ENCODE data around the gene ADH1B. TPM values are rescaled to one million over a fixed set of nuclear protein-coding genes. Genes with fewer than 3 reads are reported as not detected.
A peak's percentile ranks its signal among the peaks of the same experiment; 100 is the strongest.

The ADH1B gene
- total and polyA plus RNA-seq, 4 donors: 502 to 4,880 (median 635) TPM

DNA sequence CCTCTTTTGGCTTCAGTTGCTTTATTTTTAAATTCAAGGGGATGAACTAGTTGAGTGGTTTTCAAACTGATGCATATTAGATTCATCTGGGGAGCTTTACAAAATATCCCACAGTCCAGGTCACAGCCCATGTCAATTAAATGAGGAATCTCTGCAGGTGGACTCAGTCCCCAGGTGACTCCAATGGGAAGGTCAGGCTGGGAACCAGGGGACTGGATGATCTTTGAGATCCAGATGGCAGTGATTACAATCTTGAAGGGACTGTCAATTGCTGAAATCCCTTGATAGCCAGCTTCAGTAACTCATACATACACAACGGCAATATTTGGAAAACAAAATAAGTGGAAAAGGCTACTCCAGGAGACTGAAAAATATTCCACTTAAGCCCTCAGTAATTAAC is 7.0 kb downstream of the ADH1B start:
- peak; percentile 2 for ATAC-seq (ENCODE audit: low FRiP score)
- H3K27me3 ChIP-seq (ENCODE audit: control insufficient read depth in 1 of 2, insufficient read depth in 2 of 2, low read length in 1 of 2): no peaks in the 10 kb centered on the region
- no peak for DNase-seq
- H3K36me3 ChIP-seq (ENCODE audit: control insufficient read depth in 1 of 2, insufficient read depth in 2 of 2, low read length in 1 of 2): peaks cover 3% of the 10 kb centered on the region in 2 donors
- no peak overlapping the region for H3K27ac ChIP-seq (ENCODE audit: low read depth in 1 of 2, low read length in 2 of 2)
- H3K9me3 ChIP-seq (ENCODE audit: control insufficient read depth, low read length): peaks cover 2% of the 10 kb centered on the region
- H3K4me3 ChIP-seq (ENCODE audit: low read length in 2 of 2): no peak overlapping the region
- intact Hi-C loops (cut with DNase I): no loop called here
- H3K4me1 ChIP-seq (ENCODE audit: control insufficient read depth in 1 of 2, insufficient read depth in 2 of 2, low read length in 2 of 2): no peaks in the 10 kb centered on the region
- WGBS, 2 donors: 83 to 89% methylated on average over 1 of the region's 1 CpG

- intact Hi-C loops (cut with DNase I): no loop called here
- Histone ChIP-seq H3K4me1 (ENCODE audit: control insufficient read depth in 1 of 2, insufficient read depth in 2 of 2, low read length in 2 of 2) (no peaks in the 10 kb centered on the region), H3K27ac (ENCODE audit: low read depth in 1 of 2, low read length in 2 of 2) (no peak overlapping the region), H3K27me3 (ENCODE audit: control insufficient read depth in 1 of 2, insufficient read depth in 2 of 2, low read length in 1 of 2) (no peaks in the 10 kb centered on the region), H3K36me3 (ENCODE audit: control insufficient read depth in 1 of 2, insufficient read depth in 2 of 2, low read length in 1 of 2) (peaks cover 0 to 3% of the 10 kb centered on the region in 2 donors), H3K4me3 (ENCODE audit: low read length in 2 of 2) (no peak overlapping the region), H3K9me3 (ENCODE audit: control insufficient read depth, low read length) (no peaks in the 10 kb centered on the region)
- 89 to 90% methylated on average over 2 of the region's 2 CpGs for WGBS, 2 donors
- ATAC-seq (ENCODE audit: low FRiP score) (no peak), DNase-seq (no peak)
Observed at GRCh38 chr4:99310389-99310788, 10.8 kb downstream of the ADH1B start.

GRCh38 chr4:99305638-99306400 is 15.4 kb downstream of the ADH1B start:
- intact Hi-C loops (cut with DNase I): no loop called here
- H3K36me3 ChIP-seq (ENCODE audit: control insufficient read depth in 1 of 2, insufficient read depth in 2 of 2, low read length in 1 of 2): no peaks in the 10 kb centered on the region
- peak overlapping the region in 1 of 2 donors; percentile 2 for H3K27ac ChIP-seq (ENCODE audit: low read depth in 1 of 2, low read length in 2 of 2)
- no peaks in the 10 kb centered on the region for H3K27me3 ChIP-seq (ENCODE audit: control insufficient read depth in 1 of 2, insufficient read depth in 2 of 2, low read length in 1 of 2)
- no peaks in the 10 kb centered on the region for H3K4me1 ChIP-seq (ENCODE audit: control insufficient read depth in 1 of 2, insufficient read depth in 2 of 2, low read length in 2 of 2)
- peak; percentile 12 for ATAC-seq (ENCODE audit: low FRiP score)
- H3K9me3 ChIP-seq (ENCODE audit: control insufficient read depth, low read length): no peaks in the 10 kb centered on the region
- no peak overlapping the region for H3K4me3 ChIP-seq (ENCODE audit: low read length in 2 of 2)
- 95 to 97% methylated on average over 11 of the region's 11 CpGs for WGBS, 2 donors
- no peak for DNase-seq

- Histone ChIP-seq H3K36me3 (ENCODE audit: control insufficient read depth in 1 of 2, insufficient read depth in 2 of 2, low read length in 1 of 2) (no peaks in the 10 kb centered on the region), H3K4me3 (ENCODE audit: low read length in 2 of 2) (no peak overlapping the region), H3K27ac (ENCODE audit: low read depth in 1 of 2, low read length in 2 of 2) (peak overlapping the region; percentile 63 to 93), H3K4me1 (ENCODE audit: control insufficient read depth in 1 of 2, insufficient read depth in 2 of 2, low read length in 2 of 2) (peaks cover 1 to 4% of the 10 kb centered on the region in 2 donors), H3K27me3 (ENCODE audit: control insufficient read depth in 1 of 2, insufficient read depth in 2 of 2, low read length in 1 of 2) (no peaks in the 10 kb centered on the region), H3K9me3 (ENCODE audit: control insufficient read depth, low read length) (no peaks in the 10 kb centered on the region)
- 42% methylated on average over 7 of the region's 7 CpGs for WGBS, 2 donors
- peak; percentile 8 for ATAC-seq (ENCODE audit: low FRiP score)
- intact Hi-C loops (cut with DNase I): loop anchor here (2.0 to 5.0 kb wide), 3 partner anchors 93 to 101 kb away; no protein-coding TSS in a partner anchor
- peak in 1 of 2 donors; percentile 72 for DNase-seq
Observed at GRCh38 chr4:99301376-99302164, 19.6 kb downstream of the ADH1B start.

- peak; percentile 86 for ATAC-seq (ENCODE audit: low FRiP score)
- Histone ChIP-seq H3K27ac (ENCODE audit: low read depth in 1 of 2, low read length in 2 of 2) (peak overlapping the region in 1 of 2 donors; percentile 57), H3K27me3 (ENCODE audit: control insufficient read depth in 1 of 2, insufficient read depth in 2 of 2, low read length in 1 of 2) (no peaks in the 10 kb centered on the region), H3K36me3 (ENCODE audit: control insufficient read depth in 1 of 2, insufficient read depth in 2 of 2, low read length in 1 of 2) (no peaks in the 10 kb centered on the region), H3K4me1 (ENCODE audit: control insufficient read depth in 1 of 2, insufficient read depth in 2 of 2, low read length in 2 of 2) (peaks cover 1 to 4% of the 10 kb centered on the region in 2 donors), H3K4me3 (ENCODE audit: low read length in 2 of 2) (no peak overlapping the region), H3K9me3 (ENCODE audit: control insufficient read depth, low read length) (no peaks in the 10 kb centered on the region)
- peak; percentile 86 to 91 for DNase-seq
- intact Hi-C loops (cut with DNase I): loop anchor here (2.0 to 5.0 kb wide), 3 partner anchors 94 to 101 kb away; no protein-coding TSS in a partner anchor
- 3 to 6% methylated on average over 4 of the region's 4 CpGs for WGBS, 2 donors
Observed at GRCh38 chr4:99300934-99301333, 20.3 kb downstream of the ADH1B start.

GRCh38 chr4:99293357-99293756 is 27.8 kb downstream of the ADH1B start:
- ATAC-seq (ENCODE audit: low FRiP score) (no peak), DNase-seq (no peak)
- no peak overlapping the region for H3K4me3 ChIP-seq (ENCODE audit: low read length in 2 of 2)
- 88 to 90% methylated on average over 5 of the region's 5 CpGs for WGBS, 2 donors
- H3K4me1 ChIP-seq (ENCODE audit: control insufficient read depth in 1 of 2, insufficient read depth in 2 of 2, low read length in 2 of 2): no peaks in the 10 kb centered on the region
- no peaks in the 10 kb centered on the region for H3K27me3 ChIP-seq (ENCODE audit: control insufficient read depth in 1 of 2, insufficient read depth in 2 of 2, low read length in 1 of 2)
- peaks cover 0 to 2% of the 10 kb centered on the region in 2 donors for H3K36me3 ChIP-seq (ENCODE audit: control insufficient read depth in 1 of 2, insufficient read depth in 2 of 2, low read length in 1 of 2)
- H3K9me3 ChIP-seq (ENCODE audit: control insufficient read depth, low read length): no peaks in the 10 kb centered on the region
- H3K27ac ChIP-seq (ENCODE audit: low read depth in 1 of 2, low read length in 2 of 2): no peak overlapping the region
- intact Hi-C loops (cut with DNase I): no loop called here

DNA sequence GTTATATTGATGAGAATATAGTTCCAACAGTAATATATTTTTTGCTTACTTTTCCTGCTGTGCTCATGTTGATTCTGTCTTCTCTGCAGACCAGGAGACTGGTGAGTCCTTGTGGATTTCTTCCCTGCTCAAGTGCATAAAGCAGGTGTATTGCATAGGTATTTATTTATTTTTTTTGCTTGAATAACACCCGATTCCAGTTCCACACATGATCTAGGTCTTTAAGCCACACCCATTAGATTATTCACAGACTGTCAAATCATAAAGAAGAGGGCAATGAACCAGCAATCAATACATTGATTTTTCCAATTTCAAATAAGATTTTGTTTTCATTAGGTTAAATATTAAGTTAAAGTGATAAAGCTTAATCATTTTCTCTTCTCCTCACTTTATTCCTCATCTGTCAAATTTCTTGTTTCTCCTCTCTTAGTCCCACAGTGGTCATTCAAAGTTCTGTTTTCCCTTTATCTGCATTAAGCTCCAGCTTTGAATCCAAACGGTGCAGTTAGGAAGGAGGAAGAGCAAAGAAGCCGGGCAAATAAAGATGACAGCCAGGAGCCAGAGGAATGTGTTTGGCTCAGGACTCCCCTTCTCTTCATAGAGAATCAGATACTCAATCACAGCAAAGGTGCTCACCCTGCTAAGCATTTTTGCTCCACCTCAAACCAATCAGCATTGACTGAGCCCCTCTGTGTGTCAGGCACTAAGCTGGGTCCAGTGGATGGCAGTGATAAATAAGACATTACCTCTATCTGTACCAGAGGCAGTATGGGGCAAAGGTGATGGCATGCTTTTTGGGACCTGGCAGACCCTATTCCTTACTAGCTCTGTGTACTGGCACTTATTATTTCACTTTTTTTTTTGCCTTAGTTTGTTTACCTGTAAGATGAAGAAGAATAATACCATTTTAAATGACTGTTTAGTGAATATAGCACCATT is 30.1 kb downstream of the ADH1B start, which contains the start of gene ADH1A:
Gene ADH1A, minus strand, starts transcription at position 138 of the 939 bp plus-strand sequence. Its CDS starts 71 bp downstream, at position 67.
- H3K9me3 ChIP-seq (ENCODE audit: control insufficient read depth, low read length): peaks cover 1% of the 10 kb centered on the region
- no peak within 1 kb of the TSS for H3K27ac ChIP-seq (ENCODE audit: low read depth in 1 of 2, low read length in 2 of 2)
- H3K4me1 ChIP-seq (ENCODE audit: control insufficient read depth in 1 of 2, insufficient read depth in 2 of 2, low read length in 2 of 2): no peaks in the 10 kb centered on the region
- no peaks in the 10 kb centered on the region for H3K27me3 ChIP-seq (ENCODE audit: control insufficient read depth in 1 of 2, insufficient read depth in 2 of 2, low read length in 1 of 2)
- intact Hi-C loops (cut with DNase I): no loop called here
- no peak within 1 kb of the TSS for H3K4me3 ChIP-seq (ENCODE audit: low read length in 2 of 2)
- WGBS, 2 donors: 74 to 79% methylated on average over 3 of the region's 3 CpGs
- ATAC-seq (ENCODE audit: low FRiP score) (no peak), DNase-seq (no peak)
- H3K36me3 ChIP-seq (ENCODE audit: control insufficient read depth in 1 of 2, insufficient read depth in 2 of 2, low read length in 1 of 2): peaks cover 0 to 5% of the 10 kb centered on the region in 2 donors

DNA sequence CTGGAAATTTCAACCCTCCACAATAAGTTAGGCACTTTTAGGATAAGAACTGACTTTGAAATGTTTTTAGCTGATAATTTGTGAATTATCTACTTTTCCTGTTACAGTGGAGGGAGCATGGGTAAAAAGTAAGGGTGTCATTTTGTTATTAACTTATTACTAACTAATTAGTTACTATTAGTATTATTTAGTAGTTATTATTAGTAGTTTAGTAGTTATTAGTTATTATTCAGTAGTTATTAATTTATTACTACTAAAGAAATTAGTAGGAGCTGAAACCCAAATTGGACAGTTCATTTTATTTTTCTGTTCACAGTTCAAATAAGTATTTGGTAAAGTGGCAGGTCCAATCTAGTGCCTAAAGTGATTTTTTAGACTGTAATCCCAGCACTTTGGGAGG is 35.8 kb downstream of the ADH1B start:
- H3K27me3 ChIP-seq (ENCODE audit: control insufficient read depth in 1 of 2, insufficient read depth in 2 of 2, low read length in 1 of 2): no peaks in the 10 kb centered on the region
- peaks cover 1% of the 10 kb centered on the region for H3K9me3 ChIP-seq (ENCODE audit: control insufficient read depth, low read length)
- no peak overlapping the region for H3K4me3 ChIP-seq (ENCODE audit: low read length in 2 of 2)
- DNase-seq (no peak), ATAC-seq (ENCODE audit: low FRiP score) (no peak)
- no peak overlapping the region for H3K27ac ChIP-seq (ENCODE audit: low read depth in 1 of 2, low read length in 2 of 2)
- H3K36me3 ChIP-seq (ENCODE audit: control insufficient read depth in 1 of 2, insufficient read depth in 2 of 2, low read length in 1 of 2): peaks cover 0 to 2% of the 10 kb centered on the region in 2 donors
- intact Hi-C loops (cut with DNase I): no loop called here
- H3K4me1 ChIP-seq (ENCODE audit: control insufficient read depth in 1 of 2, insufficient read depth in 2 of 2, low read length in 2 of 2): peaks cover 0 to 3% of the 10 kb centered on the region in 2 donors

Measured in aorta (tissue), 5 donors.